ENCODE data around the gene TRPC4.
"Not testable (repeated sequence)": the region's sequence is repeated elsewhere in the genome, so short reads cannot be mapped to it uniquely, and the experiment has no call there.

Gene TRPC4

DNA sequence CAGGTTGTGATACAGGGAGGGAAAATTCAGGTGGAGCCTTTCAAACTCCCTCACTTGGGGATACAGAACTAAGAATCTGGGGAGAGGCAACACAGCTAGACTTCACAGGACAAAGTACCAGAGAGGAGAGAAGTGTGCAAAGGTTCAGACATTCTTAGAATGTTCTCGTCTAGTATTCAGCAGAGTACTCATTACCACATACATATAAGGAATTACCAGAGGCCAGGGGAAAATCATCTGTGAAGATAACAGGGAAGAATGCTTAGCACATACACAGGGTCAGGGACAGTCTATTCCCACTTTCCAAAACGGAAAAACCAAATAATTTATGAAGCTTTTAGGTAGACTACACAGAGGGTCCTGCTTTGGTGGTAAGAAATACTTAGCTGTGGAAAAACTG, 58.1 kb downstream of the TRPC4 start:
- no peak for DNase-seq

DNA sequence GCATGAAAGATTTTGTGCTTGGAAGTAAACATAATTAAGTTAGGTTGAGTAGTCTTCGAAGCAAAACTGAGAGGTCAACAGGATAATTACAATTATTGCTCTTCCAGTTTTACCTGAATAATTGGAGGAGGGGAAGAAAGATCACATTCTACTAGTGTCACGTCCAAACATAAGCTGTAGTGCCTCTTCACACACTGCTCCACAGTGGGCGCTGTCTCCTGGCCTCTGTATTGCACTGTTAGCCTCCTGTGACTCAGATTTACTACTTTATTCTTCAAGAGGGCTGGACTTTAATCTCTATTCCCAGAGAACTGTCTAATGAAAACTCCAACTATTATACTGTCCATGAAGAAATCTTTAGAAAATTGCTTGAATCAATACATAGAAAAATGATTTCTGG, 62.9 kb downstream of the TRPC4 start:
- DNase-seq, result no peak

DNA sequence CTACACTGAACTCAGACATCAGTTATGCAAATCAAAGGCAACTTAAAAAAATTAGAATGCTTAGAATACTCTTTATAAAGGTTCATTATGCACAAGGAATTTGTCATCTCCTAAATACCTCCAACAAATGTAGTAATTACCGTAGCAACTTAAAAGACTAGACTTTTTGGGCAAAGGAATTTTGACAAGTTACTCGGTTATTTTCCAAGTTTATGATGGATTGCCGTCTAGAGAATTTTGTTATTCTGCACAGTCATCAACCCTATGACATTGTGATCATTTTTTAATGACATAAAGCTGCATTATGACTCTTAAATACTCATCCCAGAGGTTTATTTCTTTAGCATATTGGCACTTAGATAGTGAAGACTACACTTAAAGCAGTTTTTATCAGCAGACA, 71.9 kb downstream of the TRPC4 start:
- DNase-seq, result no peak

DNA sequence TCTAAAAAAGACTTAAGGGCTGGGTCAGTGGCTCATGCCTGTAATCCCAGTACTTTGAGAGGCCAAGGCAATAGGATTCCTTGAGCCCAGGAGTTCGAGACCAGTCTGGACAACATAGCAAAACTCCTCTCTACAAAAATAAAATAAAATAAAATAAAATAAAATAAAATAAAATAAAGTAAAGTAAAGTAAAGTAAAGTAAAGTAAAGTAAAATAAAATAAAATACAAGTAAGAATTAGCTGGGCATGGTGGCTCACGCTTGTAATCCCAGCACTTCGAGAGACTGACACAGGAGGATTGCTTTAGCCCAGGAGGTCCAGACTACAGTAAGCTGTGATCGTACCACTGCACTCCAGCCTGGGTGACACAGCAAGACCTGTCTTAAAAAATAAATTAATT, 72.8 kb downstream of the TRPC4 start:
- not testable (repeated sequence) for DNase-seq

DNA sequence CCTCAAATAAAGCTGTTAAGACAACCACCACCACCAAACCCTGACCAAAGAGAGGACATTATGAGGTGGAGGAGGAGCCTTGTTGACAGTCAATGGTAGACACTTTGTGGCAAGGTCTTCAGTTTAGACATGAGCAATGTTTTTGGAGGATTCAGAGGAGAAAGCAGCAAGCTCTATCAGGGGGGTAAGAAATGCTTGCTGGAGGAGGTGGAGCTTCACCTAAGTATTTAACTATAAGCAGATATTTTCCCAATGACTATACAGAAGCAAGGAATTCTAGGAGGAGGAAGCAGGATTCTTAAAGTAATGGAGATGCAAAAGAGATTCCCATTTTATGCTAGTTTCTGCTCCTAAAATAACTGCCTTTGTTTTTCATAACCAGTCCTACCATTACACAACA, 74.2 kb downstream of the TRPC4 start:
- no peak for DNase-seq

GRCh38 chr13:37791699-37792098, 77.9 kb downstream of the TRPC4 start:
- DNase-seq, result no peak

DNA sequence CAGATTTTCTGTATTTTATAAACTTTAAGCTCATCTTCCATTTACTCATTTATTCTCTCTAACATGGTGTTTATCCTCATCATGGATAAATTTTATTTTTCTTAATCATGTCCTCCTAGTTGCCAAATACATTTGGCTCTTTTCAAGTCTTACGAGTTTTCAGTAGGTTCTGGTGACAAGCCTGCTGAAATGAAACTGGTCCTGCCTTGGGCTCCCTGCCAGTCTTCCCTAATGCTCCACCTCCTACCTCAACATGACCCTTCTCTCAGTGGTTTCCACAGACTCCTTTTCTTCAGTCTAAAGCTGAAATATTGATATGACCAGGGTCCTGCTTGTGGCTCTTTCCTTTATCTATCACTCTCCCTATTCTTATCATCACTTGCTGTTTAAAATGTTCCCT, 81.2 kb downstream of the TRPC4 start:
- no peak for DNase-seq

DNA sequence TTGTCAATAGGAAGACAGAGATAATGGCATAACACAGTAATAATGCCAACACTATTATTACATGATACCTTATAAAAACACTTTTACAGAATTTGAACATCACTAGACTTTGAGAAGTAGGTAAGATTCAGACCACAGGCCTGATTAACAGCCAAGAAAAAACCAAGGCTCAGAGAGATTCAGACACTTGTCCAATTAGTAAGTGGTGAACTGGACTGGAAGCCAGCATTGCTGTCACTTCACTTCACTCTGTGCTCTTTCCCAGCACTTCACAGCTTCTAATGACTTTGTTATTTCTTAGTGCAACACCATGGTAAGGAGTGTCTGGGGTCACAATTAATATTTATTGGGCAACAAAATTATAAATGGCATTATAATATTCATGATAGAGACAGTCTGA, 91.9 kb downstream of the TRPC4 start:
- DNase-seq, result no peak

DNA sequence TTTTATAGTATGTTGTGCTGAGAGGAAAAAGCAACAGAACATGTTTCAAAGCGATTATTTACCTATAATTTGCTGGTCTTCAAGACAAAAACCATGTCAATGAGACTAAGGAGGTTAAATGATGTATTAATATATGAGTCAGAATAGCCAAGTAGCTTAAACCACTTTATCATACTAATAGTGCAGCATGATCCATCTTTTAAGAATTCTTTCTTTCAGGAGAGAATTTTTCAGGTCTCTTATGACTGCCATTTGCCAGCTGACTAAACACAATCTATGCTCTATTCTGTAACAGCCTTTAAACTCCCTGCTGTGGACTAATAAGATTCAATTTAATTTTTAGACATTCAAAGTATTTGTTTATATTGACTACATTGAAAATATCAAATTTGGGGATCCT, 93.7 kb downstream of the TRPC4 start:
- no peak for DNase-seq

DNA sequence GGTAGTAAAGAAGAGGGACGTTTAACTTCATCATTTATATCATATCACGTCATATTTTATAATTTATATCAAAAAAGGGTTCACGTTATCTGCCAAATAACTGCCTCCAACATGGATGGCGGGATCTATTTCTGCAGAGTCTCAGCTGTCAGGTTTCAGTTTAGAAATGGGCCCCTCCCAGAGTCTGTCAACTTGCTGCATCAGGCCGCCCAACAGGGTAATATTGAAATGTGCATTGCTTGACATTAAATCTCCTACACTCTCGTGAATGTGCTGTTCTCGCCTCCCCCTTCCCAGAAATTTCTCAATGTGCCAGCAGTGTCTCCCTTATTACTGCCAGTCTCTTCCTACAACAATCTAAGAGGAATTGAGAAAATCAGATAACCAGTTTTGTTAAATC, 96.9 kb downstream of the TRPC4 start:
- no peak for DNase-seq

- DNase-seq, result no peak
These were observed 100.0 kb downstream of the TRPC4 start for GRCh38 chr13:37769545-37769944.

GRCh38 chr13:37769078-37769477, 100.5 kb downstream of the TRPC4 start:
- no peak for DNase-seq

DNA sequence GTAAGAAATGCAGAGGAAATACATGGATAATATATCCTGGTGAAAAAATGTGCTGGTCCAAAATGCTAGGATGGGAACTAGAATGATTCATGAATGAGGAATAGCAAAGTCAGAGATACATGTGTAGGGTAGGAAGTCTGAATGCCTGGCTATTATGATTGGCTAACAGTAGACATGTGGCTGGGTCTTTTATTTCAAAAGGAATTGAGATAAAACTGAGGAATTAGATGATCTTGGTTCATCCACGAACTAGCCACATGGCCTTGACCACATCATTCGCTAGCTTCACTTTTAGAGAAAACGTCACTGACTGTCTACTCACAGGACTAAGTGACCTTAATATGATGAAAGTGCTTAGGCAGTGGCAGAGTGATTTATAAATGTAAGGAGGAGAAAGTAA, 103.1 kb downstream of the TRPC4 start:
- no peak for DNase-seq

- no peak for DNase-seq
These were observed 114.2 kb downstream of the TRPC4 start for GRCh38 chr13:37755349-37755748.

- DNase-seq, result no peak
These were observed 115.8 kb downstream of the TRPC4 start for GRCh38 chr13:37753776-37754175.

DNA sequence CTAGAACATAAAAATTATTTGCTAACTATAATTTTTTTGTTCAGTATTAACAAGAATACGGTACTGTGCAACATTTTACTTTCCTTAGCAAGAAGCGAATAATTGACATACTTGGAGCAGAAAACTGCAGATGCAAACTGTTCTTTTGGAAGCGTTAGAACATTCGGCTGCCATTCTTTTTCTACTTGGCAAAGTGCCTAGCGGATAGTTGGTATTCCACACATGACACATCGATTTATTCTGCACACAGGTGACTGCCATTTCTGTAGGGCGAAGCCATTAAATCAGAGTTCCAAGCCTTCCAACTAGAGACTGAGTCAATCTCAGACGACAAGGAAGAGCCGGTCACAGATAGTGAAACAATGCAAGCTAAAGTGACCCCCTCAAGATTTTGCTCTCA, 117.4 kb downstream of the TRPC4 start:
- no peak for DNase-seq

DNA sequence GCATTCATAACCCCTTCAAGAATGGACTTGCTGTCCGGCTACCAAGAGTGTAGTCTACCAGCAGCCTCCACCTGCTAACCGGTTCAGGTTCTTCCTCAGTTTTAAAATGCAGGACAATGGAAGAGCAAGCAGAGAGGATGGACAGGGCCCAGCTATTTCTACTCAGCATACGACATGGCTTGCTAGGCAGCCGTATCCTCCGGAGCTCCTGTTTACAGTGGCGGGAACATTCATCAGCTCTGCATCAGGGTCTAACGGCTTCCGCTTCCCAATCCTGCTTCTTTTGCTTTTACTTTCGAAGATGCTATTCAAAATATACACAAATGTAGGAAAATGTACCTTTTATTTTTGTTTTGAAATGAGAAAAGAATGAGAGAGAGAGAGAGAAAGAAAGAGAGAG, 118.5 kb downstream of the TRPC4 start:
- DNase-seq, result no peak

DNA sequence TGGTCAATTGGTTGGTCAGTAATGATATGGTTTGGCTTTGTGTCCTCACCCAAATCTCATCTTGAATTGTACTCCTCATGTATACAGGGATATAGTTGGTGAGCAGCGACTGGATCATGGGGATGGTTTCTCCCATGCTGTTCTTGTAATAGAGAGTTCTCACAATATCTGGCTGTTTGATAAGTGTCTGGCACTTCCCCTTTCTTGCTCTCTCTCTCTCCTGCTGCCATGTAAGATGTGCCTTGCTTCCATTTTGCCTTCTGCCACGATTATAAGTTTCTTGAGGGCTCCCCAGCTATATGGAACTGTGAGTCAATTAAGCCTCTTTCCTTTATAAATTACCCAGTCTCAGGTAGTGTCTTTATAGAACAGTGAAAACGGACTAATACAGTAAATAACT, 120.7 kb downstream of the TRPC4 start:
- no peak for DNase-seq

- no peak for DNase-seq
These were observed 122.4 kb downstream of the TRPC4 start for GRCh38 chr13:37747071-37747612.

DNA sequence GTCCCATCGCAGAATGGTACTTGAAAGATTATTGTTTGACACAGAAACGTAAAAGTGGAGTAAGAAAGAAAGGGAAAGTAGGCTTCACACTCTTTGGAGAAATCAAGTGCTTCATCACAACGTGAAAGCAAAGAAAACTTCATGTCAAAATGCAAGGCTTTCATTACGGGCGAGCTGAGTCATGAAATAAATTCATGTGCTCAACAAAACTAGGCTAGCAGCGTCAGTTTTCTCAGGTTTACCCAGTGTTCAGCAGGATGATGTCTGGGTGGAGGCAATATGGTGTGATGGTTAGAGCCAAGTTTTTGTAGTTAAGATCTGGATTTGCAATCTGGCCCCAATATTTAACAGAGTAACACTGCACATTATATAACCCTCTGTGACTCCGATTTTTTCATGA, 128.0 kb downstream of the TRPC4 start:
- no peak for DNase-seq

DNA sequence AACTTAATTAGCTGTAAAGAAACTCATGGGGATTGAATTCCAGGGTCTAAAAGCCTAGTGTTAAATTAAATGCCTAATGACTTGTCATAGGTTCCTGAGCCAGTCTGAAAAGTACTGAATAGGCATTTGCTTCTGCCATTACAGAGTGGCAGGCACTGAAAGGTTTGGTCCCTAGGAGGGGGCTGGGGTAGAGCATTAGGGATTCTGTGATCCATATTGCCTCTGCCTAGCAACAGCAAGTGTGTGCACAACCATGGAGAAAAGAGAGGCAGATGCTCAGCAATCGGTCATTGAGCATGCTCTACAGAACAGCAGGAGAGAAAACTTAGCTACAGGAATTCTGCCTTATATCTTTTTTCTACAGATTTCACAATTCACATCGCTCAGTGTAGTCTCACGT, 133.5 kb downstream of the TRPC4 start:
- DNase-seq, result no peak

- no peak for DNase-seq
These were observed 134.3 kb downstream of the TRPC4 start for GRCh38 chr13:37735293-37735692.

GRCh38 chr13:37729876-37730275, 139.7 kb downstream of the TRPC4 start:
- no peak for DNase-seq

- no peak for DNase-seq
These were observed 153.0 kb downstream of the TRPC4 start for GRCh38 chr13:37716420-37717195.

DNA sequence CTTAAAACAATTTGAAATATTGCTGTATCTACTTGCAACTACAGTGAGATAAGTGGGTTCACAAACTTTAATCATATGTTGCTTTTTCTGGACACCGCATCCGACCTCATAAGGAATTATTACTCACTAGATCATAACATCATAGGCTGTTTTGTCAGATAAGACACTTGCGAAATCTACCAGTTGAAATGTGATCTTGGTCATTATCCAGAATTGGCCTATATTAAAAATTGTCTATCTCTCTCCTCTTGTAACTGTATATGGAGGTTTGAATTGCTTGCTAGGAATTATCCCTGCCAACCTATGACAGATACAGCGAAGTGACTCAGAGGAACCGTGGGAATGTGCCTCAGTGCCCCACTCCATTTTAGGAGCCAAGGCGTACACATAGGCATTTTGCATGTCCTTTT, 154.0 kb downstream of the TRPC4 start:
- no peak for DNase-seq
